Kidney (tissue), 14 donors: ENCODE measurements around the gene IL17RB. TPM values are rescaled to one million over a fixed set of nuclear protein-coding genes. Genes with fewer than 3 reads are reported as not detected.
A peak's percentile ranks its signal among the peaks of the same experiment; 100 is the strongest.

Source experiments
- DNase-seq, 5 donors: peaks; one replicate each; pipeline ENCODE4 v3.0.0-alpha.2; 2013 to 2020
- FAIRE-seq: peaks from 2 replicates; lab custom pipeline; 2012; peaks lifted over from hg19 to GRCh38; lab: Jason Lieb, UNC
- H3K27ac ChIP-seq, 2 donors: one replicate each; pipeline ENCODE4 v1.7.0; 2013; ENCODE audit warnings: low read depth in 2 of 2, low read length in 2 of 2, inconsistent platforms in 1 of 2
- H3K27me3 ChIP-seq: one replicate; pipeline ENCODE4 v1.7.1; 2013; ENCODE audit warnings: low read length, inconsistent platforms; ENCODE audit not compliant: control insufficient read depth, insufficient read depth
- H3K36me3 ChIP-seq, 3 donors: one replicate each; pipeline versions ENCODE4 v1.7.0 to v1.7.1; 2013; ENCODE audit warnings: low read length in 3 of 3, control low read depth in 1 of 3, inconsistent platforms in 1 of 3; ENCODE audit not compliant: insufficient read depth in 3 of 3, control insufficient read depth in 2 of 3
- H3K4me1 ChIP-seq, 3 donors: one replicate each; pipeline versions ENCODE4 v1.7.0 to v1.7.1; 2013; ENCODE audit warnings: low read length in 3 of 3, inconsistent platforms in 1 of 3, low read depth in 1 of 3; ENCODE audit not compliant: control insufficient read depth in 2 of 3, insufficient read depth in 2 of 3
- H3K4me3 ChIP-seq, 3 donors: one replicate each; pipeline versions ENCODE4 v1.7.0 to v1.8.1; 2013; ENCODE audit warnings: low read length in 3 of 3, control low read depth in 1 of 3, inconsistent platforms in 1 of 3
- H3K9ac ChIP-seq, 3 donors: one replicate each; pipeline versions ENCODE4 v1.7.0 to v1.7.1; 2013; ENCODE audit warnings: low read length in 3 of 3, control low read depth in 1 of 3, inconsistent platforms in 1 of 3
- H3K9me3 ChIP-seq, 3 donors: one replicate each; pipeline versions ENCODE4 v1.7.0 to v1.7.1; 2013; ENCODE audit warnings: low read length in 3 of 3, control low read depth in 1 of 3, inconsistent platforms in 1 of 3; ENCODE audit not compliant: control insufficient read depth in 2 of 3, insufficient read depth in 1 of 3
- CTCF ChIP-seq: IDR thresholded peaks from 3 replicates; pipeline ENCODE4 v1.5.1; 2012; ENCODE audit warnings: mild to moderate bottlenecking, moderate library complexity, borderline replicate concordance; ENCODE audit not compliant: insufficient read depth; ENCODE audit errors: extremely low read depth
- intact Hi-C: fragments of 100-400 bp; cut with DNase I; formaldehyde crosslinking; loops from one replicate; pipeline ENCODE4 v1.11.1; 2022
- polyA plus RNA-seq: library from polyadenylated mRNA; stranded (reverse); fragments of 350-450 nt; fragmentation: Illumina TruSeq; extraction: RNeasy Lipid Tissue Mini Kit (QIAGEN cat#74804); gene quantifications from one replicate; pipeline ENCODE4 v1.2.3, GENCODE V29; 2014; ENCODE audit warnings: low read depth, low replicate concordance; ENCODE audit not compliant: insufficient read depth
- total RNA-seq: library from RNA; stranded (reverse); fragmentation: NEBNext Ultra II Directional; extraction: Animal tissue kit (Norgen Biotek cat#: 25700); gene quantifications from one replicate; pipeline ENCODE4 v1.2.1, GENCODE V29; 2021
- donor health status: control.
- donor health status: control.
- donor health status: control.
- donor health status: control.
- donor health status: control.
- donor health status: DM: yes; HTN: yes; CAD: no.
- donor health status: Normal renal cell carcinoma (clear cell type).

The IL17RB gene
- total and polyA plus RNA-seq, 2 donors from 2014 or later, result 27.7 to 87.4 TPM

GRCh38 chr3:53888232-53888631, 41.9 kb downstream of the IL17RB start:
- Histone ChIP-seq H3K4me1 (peaks cover 0 to 9% (median 3%) of the 10 kb centered on the region in 3 donors), H3K4me3 (no peak overlapping the region), H3K9me3 (no peaks in the 10 kb centered on the region), H3K27ac (no peak overlapping the region), H3K9ac (no peak overlapping the region), H3K27me3 (no peaks in the 10 kb centered on the region), H3K36me3 (peaks cover 3 to 7% (median 4%) of the 10 kb centered on the region in 3 donors)
- DNase-seq (no peak), FAIRE-seq (no peak)
- no peak for TF ChIP-seq CTCF
- intact Hi-C loops, result no loop called here

GRCh38 chr3:53890726-53891475, 44.5 kb downstream of the IL17RB start:
- intact Hi-C loops, result no loop called here
- Histone ChIP-seq H3K9ac (peak overlapping the region; percentile 89 to 99 (median 94)), H3K4me1 (peaks cover 0 to 9% (median 3%) of the 10 kb centered on the region in 3 donors), H3K27me3 (no peaks in the 10 kb centered on the region), H3K27ac (peak overlapping the region; percentile 91 to 95), H3K4me3 (peak overlapping the region; percentile 96 to 99 (median 97)), H3K9me3 (no peaks in the 10 kb centered on the region), H3K36me3 (peaks cover 0 to 2% (median 0%) of the 10 kb centered on the region in 3 donors)
- FAIRE-seq (no peak), DNase-seq (peak in 3 of 5 donors; percentile 25 to 63 (median 62))
- no peak for TF ChIP-seq CTCF

GRCh38 chr3:53891497-53892285, 45.3 kb downstream of the IL17RB start, which contains the start of gene SELENOK:
Gene SELENOK, minus strand, starts transcription at chr3:53891859.
- peak within 1 kb of the TSS; percentile 96 to 99 (median 97) for H3K4me3 ChIP-seq
- FAIRE-seq (peak; percentile 99), DNase-seq (peak; percentile 99 to 100 (median 99))
- H3K9me3 ChIP-seq, result no peaks in the 10 kb centered on the region
- no peak for TF ChIP-seq CTCF
- peak within 1 kb of the TSS; percentile 91 to 95 for H3K27ac ChIP-seq
- peak within 1 kb of the TSS; percentile 89 to 99 (median 94) for H3K9ac ChIP-seq
- H3K27me3 ChIP-seq, result no peaks in the 10 kb centered on the region
- peaks cover 0 to 9% (median 3%) of the 10 kb centered on the region in 3 donors for H3K4me1 ChIP-seq
- intact Hi-C loops, result no loop called here
- peaks cover 0 to 2% (median 0%) of the 10 kb centered on the region in 3 donors for H3K36me3 ChIP-seq
